H1 (cell line): Measurements from ENCODE around the gene REPS2. TPM values are rescaled to one million over a fixed set of nuclear protein-coding genes. Genes with fewer than 3 reads are reported as not detected.

Source experiments
- CTCF ChIA-PET: fragments of 300-600 bp; sonication (Branson Sonifier 250); formaldehyde crosslinking; loops from one replicate; lab custom pipeline; 2021; ENCODE audit not compliant: partially characterized antibody; lab: Charles Lee
- POLR2A ChIA-PET: fragments of 300-600 bp; sonication (Branson Sonifier 250); formaldehyde crosslinking; loops from one replicate; lab custom pipeline; 2021; ENCODE audit warnings: inconsistent platforms; ENCODE audit not compliant: partially characterized antibody; lab: Charles Lee
- DNase-seq, 2 experiments: peaks; one replicate each; pipeline versions ENCODE4 v3.0.0 to v3.0.0-alpha.2; 2010 to 2022; ENCODE audit warnings: low spot score in 2 of 2, low read depth in 1 of 2, mixed read lengths in 1 of 2
- FAIRE-seq: peaks from 2 replicates; lab custom pipeline; 2011; peaks lifted over from hg19 to GRCh38; lab: Jason Lieb, UNC
- H2AFZ ChIP-seq: 2 replicates; pipeline ENCODE4 v1.8.1; 2012; ENCODE audit warnings: low read length, inconsistent platforms
- H2AK5ac ChIP-seq: 2 replicates; pipeline ENCODE4 v1.6.1; 2013; ENCODE audit warnings: low read depth, low read length
- H2BK120ac ChIP-seq: replicated peaks from 2 replicates; pipeline ENCODE3; 2013; ENCODE audit warnings: low read depth, low read length, inconsistent platforms
- H2BK12ac ChIP-seq: 2 replicates; pipeline ENCODE4 v1.6.1; 2013; ENCODE audit warnings: low read depth, low read length
- H2BK15ac ChIP-seq: 2 replicates; pipeline ENCODE4 v1.6.1; 2013; ENCODE audit warnings: low read length
- H2BK20ac ChIP-seq: 2 replicates; pipeline ENCODE4 v1.6.1; 2013; ENCODE audit warnings: low read length
- H2BK5ac ChIP-seq: 2 replicates; pipeline ENCODE4 v1.6.1; 2013; ENCODE audit warnings: low read depth, low read length
- H3K14ac ChIP-seq: 2 replicates; pipeline ENCODE4 v1.6.1; 2013; ENCODE audit warnings: inconsistent platforms; ENCODE audit not compliant: insufficient read length
- H3K18ac ChIP-seq: 2 replicates; pipeline ENCODE4 v1.6.1; 2013; ENCODE audit warnings: low read length; ENCODE audit errors: extremely low read depth
- H3K23ac ChIP-seq: 2 replicates; pipeline ENCODE4 v1.6.1; 2013; ENCODE audit warnings: inconsistent platforms; ENCODE audit not compliant: insufficient read length
- H3K23me2 ChIP-seq: 2 replicates; pipeline ENCODE4 v1.6.1; 2013; ENCODE audit warnings: low read depth, low read length
- H3K27ac ChIP-seq: 2 replicates; pipeline ENCODE4 v1.6.1; 2011; ENCODE audit warnings: low read depth, low read length, inconsistent platforms
- H3K27me3 ChIP-seq, 4 experiments: replicated peaks in 1 of 4; 1 replicate in 1 of 4; 2 replicates in 3 of 4; pipeline versions ENCODE4 v1.6.1 to v1.8.1; 2011 to 2013; ENCODE audit warnings: low read length in 3 of 4, mild to moderate bottlenecking in 3 of 4, inconsistent platforms in 2 of 4, mixed read lengths in 2 of 4, moderate library complexity in 1 of 4; ENCODE audit not compliant: control insufficient read depth in 3 of 4, insufficient read depth in 3 of 4; ENCODE audit errors: extremely low read depth in 1 of 4
- H3K36me3 ChIP-seq, 4 experiments: 2 replicates each; pipeline versions ENCODE4 v1.6.1 to v1.8.1; 2011 to 2013; ENCODE audit warnings: mild to moderate bottlenecking in 4 of 4, low read length in 3 of 4, moderate library complexity in 2 of 4, control low read depth in 1 of 4, inconsistent platforms in 1 of 4; ENCODE audit not compliant: insufficient read depth in 4 of 4, control insufficient read depth in 2 of 4
- H3K4ac ChIP-seq: replicated peaks from 2 replicates; pipeline ENCODE3; 2013; ENCODE audit warnings: low read length, low read depth, mixed read lengths, inconsistent platforms; ENCODE audit not compliant: insufficient read length
- H3K4me1 ChIP-seq, 4 experiments: replicated peaks in 1 of 4; 1 replicate in 1 of 4; 2 replicates in 3 of 4; pipeline versions ENCODE4 v1.6.1 to v1.8.1; 2011 to 2013; ENCODE audit warnings: low read length in 3 of 4, inconsistent platforms in 2 of 4, mixed read lengths in 1 of 4; ENCODE audit not compliant: insufficient read depth in 4 of 4, control insufficient read depth in 3 of 4
- H3K4me2 ChIP-seq, 2 experiments: 2 replicates each; pipeline versions ENCODE4 v1.6.1 to v1.8.1; 2011 to 2013; ENCODE audit warnings: low read depth in 2 of 2, low read length in 2 of 2, control low read depth in 1 of 2, inconsistent platforms in 1 of 2, mild to moderate bottlenecking in 1 of 2; ENCODE audit not compliant: insufficient read depth in 1 of 2
- H3K4me3 ChIP-seq, 4 experiments: fragments of 200-600, 300-600 bp in 1 of 4; sonication (generic), shearing (Covaris generic), sonication (Bioruptor Twin) in 1 of 4; 2 replicates each; pipeline versions ENCODE4 v1.5.1 to v1.8.1; 2011 to 2016; ENCODE audit warnings: low read length in 4 of 4, low read depth in 3 of 4, control low read depth in 2 of 4, inconsistent platforms in 2 of 4, mild to moderate bottlenecking in 2 of 4, mixed read lengths in 1 of 4, moderate library complexity in 1 of 4; ENCODE audit not compliant: insufficient read depth in 2 of 4; ENCODE audit errors: extremely low read depth in 1 of 4
- H3K56ac ChIP-seq: replicated peaks from 2 replicates; pipeline ENCODE3; 2013; ENCODE audit warnings: low read depth, mild to moderate bottlenecking, mixed read lengths, low read length, inconsistent platforms; ENCODE audit not compliant: insufficient read length
- H3K79me1 ChIP-seq: 2 replicates; pipeline ENCODE4 v1.6.1; 2013; ENCODE audit warnings: low read depth, low read length, control low read depth
- H3K79me2 ChIP-seq, 2 experiments: 2 replicates each; pipeline versions ENCODE4 v1.6.1 to v1.8.1; 2012 to 2013; ENCODE audit warnings: low read length in 2 of 2, mild to moderate bottlenecking in 2 of 2, inconsistent platforms in 1 of 2; ENCODE audit not compliant: insufficient read depth in 2 of 2, control insufficient read depth in 1 of 2
- H3K9ac ChIP-seq, 4 experiments: replicated peaks in 1 of 4; 1 replicate in 1 of 4; 2 replicates in 3 of 4; pipeline versions ENCODE4 v1.6.1 to v1.8.1; 2011 to 2013; ENCODE audit warnings: low read depth in 3 of 4, low read length in 3 of 4, control low read depth in 2 of 4, mild to moderate bottlenecking in 2 of 4, moderate library complexity in 2 of 4, inconsistent platforms in 1 of 4; ENCODE audit errors: extremely low read depth in 1 of 4
- H3K9me3 ChIP-seq, 2 experiments: 2 replicates each; pipeline versions ENCODE4 v1.6.1 to v1.8.1; 2012 to 2013; ENCODE audit warnings: mild to moderate bottlenecking in 2 of 2, moderate library complexity in 2 of 2, control low read depth in 1 of 2, inconsistent platforms in 1 of 2, low read depth in 1 of 2, low read length in 1 of 2, mixed read lengths in 1 of 2; ENCODE audit not compliant: insufficient read depth in 2 of 2
- H4K20me1 ChIP-seq, 2 experiments: replicated peaks in 1 of 2; 2 replicates each; pipeline versions ENCODE3 to v1.8.1; 2011 to 2013; ENCODE audit warnings: inconsistent platforms in 2 of 2, low read length in 2 of 2, mild to moderate bottlenecking in 1 of 2; ENCODE audit not compliant: insufficient read depth in 2 of 2, control insufficient read depth in 1 of 2
- H4K5ac ChIP-seq: 2 replicates; pipeline ENCODE4 v1.6.1; 2013; ENCODE audit warnings: low read length, low read depth, mixed read lengths, inconsistent platforms; ENCODE audit not compliant: insufficient read length
- H4K8ac ChIP-seq: 2 replicates; pipeline ENCODE4 v1.8.0; 2013; ENCODE audit warnings: mild to moderate bottlenecking, moderate library complexity, low read length, inconsistent platforms; ENCODE audit not compliant: insufficient read depth; ENCODE audit errors: extremely low read depth
- H4K91ac ChIP-seq: replicated peaks from 2 replicates; pipeline ENCODE3; 2013; ENCODE audit warnings: low read length, mixed read lengths, inconsistent platforms; ENCODE audit not compliant: insufficient read length
- BCL11A ChIP-seq, 2 experiments: IDR thresholded peaks; one replicate each; pipeline ENCODE4 v1.6.1; 2011; ENCODE audit warnings: low read depth in 2 of 2, low read length in 2 of 2, mild to moderate bottlenecking in 2 of 2
- CBX8 ChIP-seq: fragments of 300-800, 300-1000 bp; sonication (generic); IDR thresholded peaks from 2 replicates; pipeline ENCODE4 v1.7.1; 2016; ENCODE audit warnings: low read depth, low read length, borderline replicate concordance
- CEBPB ChIP-seq: IDR thresholded peaks from 2 replicates; pipeline ENCODE4 v1.6.1; 2012; ENCODE audit warnings: low read depth, low read length
- CHD1 ChIP-seq: IDR thresholded peaks from 2 replicates; pipeline ENCODE4 v1.6.1; 2012; ENCODE audit warnings: low read depth, low read length, improper control_type of control experiment
- FOSL1 ChIP-seq: IDR thresholded peaks from 2 replicates; pipeline ENCODE4 v1.6.1; 2011; ENCODE audit warnings: mild to moderate bottlenecking, low read depth, low read length, moderate library complexity; ENCODE audit not compliant: insufficient read depth
- HDAC2 ChIP-seq, 2 experiments: fragments of 300-600 bp in 1 of 2; sonication (generic) in 1 of 2; IDR thresholded peaks; 2 replicates each; pipeline ENCODE4 v1.6.1; 2011 to 2012; ENCODE audit warnings: low read depth in 2 of 2, low read length in 2 of 2, mild to moderate bottlenecking in 2 of 2, moderate library complexity in 2 of 2, borderline replicate concordance in 1 of 2, inconsistent platforms in 1 of 2
- JUN ChIP-seq: IDR thresholded peaks from 2 replicates; pipeline ENCODE4 v1.6.1; 2011; ENCODE audit warnings: low read depth, mild to moderate bottlenecking, improper control_type of control experiment, low read length
- NANOG ChIP-seq: IDR thresholded peaks from 2 replicates; pipeline ENCODE4 v1.6.1; 2011; ENCODE audit warnings: low read length, low read depth, mild to moderate bottlenecking, inconsistent platforms; ENCODE audit not compliant: insufficient read depth, poor library complexity, severe bottlenecking
- POLR2AphosphoS5 ChIP-seq: IDR thresholded peaks from 2 replicates; pipeline ENCODE4 v1.6.1; 2011; ENCODE audit warnings: low read depth, low read length
- SAP30 ChIP-seq: fragments of 300-600 bp; sonication (generic); IDR thresholded peaks from 2 replicates; pipeline ENCODE4 v1.7.1; 2012; ENCODE audit warnings: low read length, moderate library complexity, mild to moderate bottlenecking, inconsistent platforms; ENCODE audit not compliant: insufficient read depth, insufficient replicate concordance
- SP2 ChIP-seq: IDR thresholded peaks from 2 replicates; pipeline ENCODE4 v1.6.1; 2012; ENCODE audit warnings: mild to moderate bottlenecking, low read length, inconsistent platforms
- SUZ12 ChIP-seq: fragments of 200-600 bp; sonication (generic); IDR thresholded peaks from 2 replicates; pipeline ENCODE4 v1.6.1; 2012; ENCODE audit warnings: mild to moderate bottlenecking, inconsistent platforms, low read length, moderate library complexity, mixed read lengths
- TAF7 ChIP-seq: optimal IDR thresholded peaks from 2 replicates; pipeline ENCODE3; 2011; ENCODE audit warnings: low read depth, mild to moderate bottlenecking, inconsistent platforms, low read length, moderate library complexity, borderline replicate concordance
- ZNF274 ChIP-seq: IDR thresholded peaks from 2 replicates; pipeline ENCODE4 v1.7.0; 2012; ENCODE audit warnings: low read length, borderline replicate concordance; ENCODE audit errors: extremely low read depth
- WGBS, 2 experiments: shearing (Covaris generic) in 1 of 2; methylation state at CpG; one replicate each; pipeline versions ENCODE4 v1.1.6 to v1.1.7; 2013 to 2015; ENCODE audit warnings: low lambda C conversion rate in 2 of 2, mixed read lengths in 2 of 2, inconsistent platforms in 1 of 2, low coverage in 1 of 2, missing lambda C conversion rate in 1 of 2; ENCODE audit not compliant: insufficient replicate concordance in 2 of 2, insufficient coverage in 1 of 2, insufficient read length in 1 of 2; ENCODE audit errors: extremely low coverage in 1 of 2, missing lambda C conversion rate in 1 of 2; 5-methylcytosine and 5-hydroxymethylcytosine counted together
- polyA plus RNA-seq, 7 experiments: library from polyadenylated mRNA; depleted of rRNA in 3 of 7; stranded (reverse) in 5 of 7; unstranded in 2 of 7; fragments of >200 nt in 5 of 7; fragments of 200-250 nt in 2 of 7; gene quantifications; 1 replicate in 5 of 7; 2 replicates in 1 of 7; 4 replicates in 1 of 7; pipeline versions ENCODE4 v1.2.1 to v1.2.3, GENCODE V29; 2011 to 2013; ENCODE audit warnings: missing spikeins in 2 of 7, mixed read lengths in 2 of 7
- total RNA-seq: library from RNA; stranded (reverse); fragmentation: NEBNext Ultra II Directional; extraction: Animal tissue kit (Norgen Biotek cat#: 25700); gene quantifications from 2 replicates; pipeline ENCODE4 v1.2.1, GENCODE V29; 2021

The REPS2 gene
- total and polyA plus RNA-seq, 2 of the 8 experiments (the other 6 are each of a cell fraction or from before 2014, with no cell fraction given), result 0.79 to 4.3 TPM

GRCh38 chrX:17039826-17040225, 93.4 kb downstream of the REPS2 start:
- Histone ChIP-seq H3K4me2 (no peak overlapping the region), H3K27me3 (no peaks in the 10 kb centered on the region), H3K79me2 (no peaks in the 10 kb centered on the region), H3K9me3 (no peaks in the 10 kb centered on the region), H2BK15ac (no peak overlapping the region), H3K56ac (no peak overlapping the region), H2AK5ac (no peak overlapping the region), H3K14ac (no peak overlapping the region), H2BK5ac (no peak overlapping the region), H3K4me3 (no peak overlapping the region), H2BK20ac (no peak overlapping the region), H3K9ac (no peak overlapping the region), H3K27ac (no peak overlapping the region), H4K91ac (no peak overlapping the region), H3K4me1 (no peaks in the 10 kb centered on the region), H3K36me3 (no peaks in the 10 kb centered on the region), H2BK12ac (no peak overlapping the region), H3K23me2 (no peaks in the 10 kb centered on the region; the same call in 1 of the 2 replicates), H2BK120ac (no peak overlapping the region), H3K4ac (no peak overlapping the region), H2AFZ (no peak overlapping the region), H4K8ac (no peak overlapping the region), H3K18ac (no peak overlapping the region), H3K79me1 (no peaks in the 10 kb centered on the region), H3K23ac (no peak overlapping the region), H4K20me1 (no peaks in the 10 kb centered on the region), H4K5ac (no peak overlapping the region)
- no peak for FAIRE-seq
- CTCF ChIA-PET, result interaction anchor here (3.0 kb wide), 1 partner anchor 157 kb away, joined by 12 read pairs; no protein-coding TSS in a partner anchor
- POLR2A ChIA-PET, result no interaction called here
- 86% methylated on average over 1 of the region's 1 CpG; no CpG with 5 or more reads in 1 of the 2 experiments for WGBS, 2 experiments
- DNase-seq, result no peak
- TF ChIP-seq NANOG (no peak), ZNF274 (no peak), SP2 (no peak), CBX8 (no peak), HDAC2 (IDR thresholded peaks at IDR 0.05; ENCODE audit: borderline replicate concordance in 1 of 2, low read depth in 2 of 2, low read length in 2 of 2) (no peak), JUN (no peak), BCL11A (IDR thresholded peaks at IDR 0.05; ENCODE audit: low read depth in 2 of 2, low read length in 2 of 2) (no peak), SAP30 (no peak), CEBPB (no peak), FOSL1 (no peak), CHD1 (no peak), TAF7 (no peak), POLR2AphosphoS5 (no peak), SUZ12 (no peak)
